ENCODE results near the gene CLK3. TPM values are rescaled to one million over a fixed set of nuclear protein-coding genes. Genes with fewer than 3 reads are reported as not detected.

The CLK3 gene
- total and polyA plus RNA-seq, 10 of the 15 experiments (the other 5 are each of a cell fraction or from before 2014, with no cell fraction given) = 3.3 to 169 (median 66.2) TPM

- no TSS peak for BruUV-seq (replicated peaks)
- Histone ChIP-seq H4K20me1 (ENCODE audit: control insufficient read depth, insufficient read depth) (no peaks in the 10 kb centered on the region; the same call in 1 of the 2 replicates), H3K27me3 (replicated peaks in 1 of 2; ENCODE audit: control insufficient read depth in 2 of 2, insufficient read depth in 2 of 2, low read length in 1 of 2) (no peaks in the 10 kb centered on the region), H3K4me2 (ENCODE audit: control insufficient read depth, insufficient read depth) (no peak overlapping the region), H3K27ac (ENCODE audit: control insufficient read depth, insufficient read depth) (no peak overlapping the region), H3K9ac (ENCODE audit: control insufficient read depth, insufficient read depth, low read length) (no peak overlapping the region), H3K4me3 (no peak overlapping the region), H3K9me3 (replicated peaks; ENCODE audit: control insufficient read depth, insufficient read depth, low read length) (no peaks in the 10 kb centered on the region), H3K79me2 (ENCODE audit: control insufficient read depth, insufficient read depth, low read length) (no peaks in the 10 kb centered on the region), H3K4me1 (ENCODE audit: control insufficient read depth, insufficient read depth, low read length) (no peaks in the 10 kb centered on the region), H2AFZ (ENCODE audit: control insufficient read depth, low read depth, low read length) (no peak overlapping the region), H3K36me3 (ENCODE audit: control insufficient read depth in 2 of 2, insufficient read depth in 2 of 2, low read length in 1 of 2) (peaks cover 4 to 24% of the 10 kb centered on the region in 2 experiments)
- DNase-seq (ENCODE audit: low read depth, low spot score) (no peak), ATAC-seq (no peak), FAIRE-seq (no peak)
- intact Hi-C loops (cut with micrococcal nuclease; ENCODE audit: unreplicated experiment) = no loop called here
- SMC1A ChIA-PET (ENCODE audit: uncharacterized antibody, unreplicated experiment) = interaction anchor here (2.0 kb wide), 1 partner anchor 10 kb away, joined by 6 read pairs; no protein-coding TSS in a partner anchor
- CTCF ChIA-PET = interaction anchor here (4.8 to 18.9 kb wide), 2 partner anchors 10 to 125 kb away, joined by 28 to 380 read pairs; no protein-coding TSS in a partner anchor
- RAD21 ChIA-PET (ENCODE audit: unreplicated experiment) = interaction anchor here (0.6 kb wide), 1 partner anchor 171 kb away, joined by 3 read pairs; no protein-coding TSS in a partner anchor
- POLR2A ChIA-PET = interaction anchor here (0.6 kb wide), 1 partner anchor 10 kb away, joined by 3 read pairs; no protein-coding TSS in a partner anchor
- no peak for TF ChIP-seq TAF1 (IDR thresholded peaks at IDR 0.05; ENCODE audit: borderline replicate concordance, low read depth, low read length)
- TF ChIP-seq MEF2A (IDR thresholded peaks at IDR 0.05; ENCODE audit: insufficient read depth, low read depth, low read length) = no peak
- no peak for TF ChIP-seq NFXL1 (IDR thresholded peaks at IDR 0.05; ENCODE audit: borderline replicate concordance)
- TF ChIP-seq, protein P1, sequence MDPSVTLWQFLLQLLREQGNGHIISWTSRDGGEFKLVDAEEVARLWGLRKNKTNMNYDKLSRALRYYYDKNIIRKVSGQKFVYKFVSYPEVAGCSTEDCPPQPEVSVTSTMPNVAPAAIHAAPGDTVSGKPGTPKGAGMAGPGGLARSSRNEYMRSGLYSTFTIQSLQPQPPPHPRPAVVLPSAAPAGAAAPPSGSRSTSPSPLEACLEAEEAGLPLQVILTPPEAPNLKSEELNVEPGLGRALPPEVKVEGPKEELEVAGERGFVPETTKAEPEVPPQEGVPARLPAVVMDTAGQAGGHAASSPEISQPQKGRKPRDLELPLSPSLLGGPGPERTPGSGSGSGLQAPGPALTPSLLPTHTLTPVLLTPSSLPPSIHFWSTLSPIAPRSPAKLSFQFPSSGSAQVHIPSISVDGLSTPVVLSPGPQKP (IDR thresholded peaks at IDR 0.05; ENCODE audit: low read depth, low read length) = no peak
- TF ChIP-seq CREB1 (IDR thresholded peaks at IDR 0.05; ENCODE audit: low read depth) = no peak
- no peak for TF ChIP-seq USF1 (IDR thresholded peaks at IDR 0.05; ENCODE audit: borderline replicate concordance, extremely low read length, insufficient read depth, low read depth, low read length)
- TF ChIP-seq EZH2 (IDR thresholded peaks at IDR 0.05; ENCODE audit: borderline replicate concordance, control insufficient read depth, low read depth, low read length) = no peak
- TF ChIP-seq RBBP5 (conservative IDR thresholded peaks at IDR 0.05) = no peak
- TF ChIP-seq MEF2B (IDR thresholded peaks at IDR 0.05; ENCODE audit: partially characterized antibody, poor library complexity, severe bottlenecking) = no peak
- in situ Hi-C loops (cut with MboI) = no loop called here
- 86% methylated on average over 4 of the region's 4 CpGs for WGBS (ENCODE audit: insufficient coverage, insufficient replicate concordance, low lambda C conversion rate, missing lambda C conversion rate)
These were observed 26.7 kb downstream of the CLK3 start for GRCh38 chr15:74642348-74642733.
